Coronary artery (tissue), 2 donors: ENCODE results near the gene DNAAF3.

Source experiments
- DNase-seq: peaks from one replicate; pipeline ENCODE4 v3.0.0-alpha.2; 2017; ENCODE audit warnings: low spot score
- H3K27ac ChIP-seq, 2 donors: fragments of 200-600 bp; sonication (generic); one replicate each; pipeline ENCODE4 v1.5.1; 2016 to 2019
- H3K4me3 ChIP-seq: fragments of 200-600 bp; sonication (generic); 2 replicates; pipeline ENCODE4 v1.5.1; 2016; ENCODE audit warnings: mild to moderate bottlenecking, moderate library complexity
- TF ChIP-seq, protein P1 (sequence below): fragments of 200-600 bp; sonication (generic); IDR thresholded peaks from one replicate; pipeline ENCODE4 v1.5.1; 2019; ENCODE audit warnings: antibody characterized with exemption

Gene DNAAF3

DNA sequence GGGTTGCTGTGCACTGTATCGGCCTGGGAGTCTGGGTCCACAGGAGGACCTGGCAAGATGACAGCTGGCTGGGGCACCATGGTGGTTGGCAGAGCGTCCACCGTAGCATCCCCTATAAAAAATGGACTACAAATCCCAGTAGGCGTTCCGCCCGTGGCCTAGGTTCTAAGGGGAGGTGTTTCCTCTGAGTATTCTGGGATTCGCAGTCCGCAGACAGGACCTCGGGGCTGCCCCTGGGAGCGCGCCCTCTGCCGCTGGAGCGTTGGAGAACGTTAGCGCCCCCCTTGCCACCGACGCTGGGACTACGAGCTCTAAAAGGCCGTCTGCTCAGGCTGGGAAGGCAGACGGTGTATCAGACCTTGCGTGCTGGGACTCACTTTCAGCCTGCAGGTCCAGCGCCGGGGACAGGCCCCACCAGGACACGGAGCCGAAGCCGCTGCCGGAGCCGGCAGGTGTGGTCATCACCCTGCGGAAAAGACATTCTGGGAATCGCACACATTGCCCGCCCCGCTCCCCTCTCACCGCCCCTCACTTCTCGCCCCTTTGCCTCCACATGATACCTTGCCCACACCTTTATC, 372 bp downstream of the DNAAF3 start:
- no peak for DNase-seq
- H3K27ac ChIP-seq, result peak overlapping the region in 1 of 2 donors; percentile 13
- peak overlapping the region; percentile 69 for H3K4me3 ChIP-seq
- TF ChIP-seq, protein P1, sequence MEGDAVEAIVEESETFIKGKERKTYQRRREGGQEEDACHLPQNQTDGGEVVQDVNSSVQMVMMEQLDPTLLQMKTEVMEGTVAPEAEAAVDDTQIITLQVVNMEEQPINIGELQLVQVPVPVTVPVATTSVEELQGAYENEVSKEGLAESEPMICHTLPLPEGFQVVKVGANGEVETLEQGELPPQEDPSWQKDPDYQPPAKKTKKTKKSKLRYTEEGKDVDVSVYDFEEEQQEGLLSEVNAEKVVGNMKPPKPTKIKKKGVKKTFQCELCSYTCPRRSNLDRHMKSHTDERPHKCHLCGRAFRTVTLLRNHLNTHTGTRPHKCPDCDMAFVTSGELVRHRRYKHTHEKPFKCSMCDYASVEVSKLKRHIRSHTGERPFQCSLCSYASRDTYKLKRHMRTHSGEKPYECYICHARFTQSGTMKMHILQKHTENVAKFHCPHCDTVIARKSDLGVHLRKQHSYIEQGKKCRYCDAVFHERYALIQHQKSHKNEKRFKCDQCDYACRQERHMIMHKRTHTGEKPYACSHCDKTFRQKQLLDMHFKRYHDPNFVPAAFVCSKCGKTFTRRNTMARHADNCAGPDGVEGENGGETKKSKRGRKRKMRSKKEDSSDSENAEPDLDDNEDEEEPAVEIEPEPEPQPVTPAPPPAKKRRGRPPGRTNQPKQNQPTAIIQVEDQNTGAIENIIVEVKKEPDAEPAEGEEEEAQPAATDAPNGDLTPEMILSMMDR, result no peak

DNA sequence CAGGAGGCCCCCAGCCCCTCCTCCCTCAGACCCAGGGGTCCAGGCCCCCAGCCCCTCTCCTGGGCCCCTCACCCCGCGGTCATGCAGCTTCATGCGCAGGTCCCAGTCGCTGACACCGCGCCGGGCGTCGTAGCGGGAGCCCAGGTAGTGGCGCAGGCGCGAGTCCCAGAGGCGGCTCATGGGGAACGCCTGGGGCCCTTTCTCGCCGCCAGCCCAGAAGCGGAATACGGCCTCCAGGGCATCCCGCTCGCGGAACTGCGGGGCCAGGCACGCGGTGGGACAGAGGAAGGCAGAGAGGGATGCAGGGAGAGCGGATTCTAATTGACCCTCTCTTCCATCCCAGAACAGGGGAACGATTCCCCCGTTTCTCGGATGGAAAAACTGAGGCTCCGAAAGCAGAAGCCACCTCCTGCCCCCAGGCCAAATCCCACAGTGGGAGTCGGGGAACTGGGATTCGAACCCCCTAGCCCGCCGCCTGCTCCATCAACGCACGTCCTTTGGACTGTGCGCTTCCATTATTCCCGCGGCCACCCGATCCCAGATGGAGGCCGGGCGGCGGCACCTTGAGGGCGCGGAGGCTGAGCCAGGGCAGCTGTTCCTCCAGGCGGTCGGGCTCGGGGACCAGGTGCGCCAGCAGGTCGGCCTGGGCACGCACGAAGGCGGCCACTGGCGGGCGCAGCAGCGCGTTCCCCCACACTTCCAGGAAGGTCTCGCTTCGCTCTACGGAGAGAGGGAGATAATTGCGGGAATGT, 4.7 kb downstream of the DNAAF3 start:
- no peak overlapping the region for H3K27ac ChIP-seq
- TF ChIP-seq, protein P1, result no peak
- no peak for DNase-seq
- no peak overlapping the region for H3K4me3 ChIP-seq

DNA sequence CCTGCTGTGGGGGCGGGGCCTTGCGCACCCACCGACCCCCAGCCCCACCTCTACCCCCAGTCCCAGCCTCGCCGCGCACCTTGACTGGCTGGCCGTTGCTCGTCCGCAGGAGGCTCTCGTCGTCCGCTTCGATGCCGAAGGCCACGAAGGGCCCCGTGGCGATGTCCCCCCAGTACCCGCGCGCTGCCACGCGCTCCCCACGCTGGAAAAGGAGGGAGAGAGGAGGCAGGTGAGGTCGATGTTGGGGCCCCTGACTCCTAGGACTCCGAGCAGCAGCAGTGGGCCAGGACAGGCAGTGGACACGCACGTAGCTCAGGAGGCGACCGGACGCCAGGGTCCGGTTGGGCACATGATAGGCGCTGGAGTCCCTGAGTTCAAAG, 5.4 kb downstream of the DNAAF3 start:
- DNase-seq, result no peak
- Histone ChIP-seq H3K27ac (no peak overlapping the region), H3K4me3 (peak overlapping the region; percentile 44)
- TF ChIP-seq, protein P1, result no peak

DNA sequence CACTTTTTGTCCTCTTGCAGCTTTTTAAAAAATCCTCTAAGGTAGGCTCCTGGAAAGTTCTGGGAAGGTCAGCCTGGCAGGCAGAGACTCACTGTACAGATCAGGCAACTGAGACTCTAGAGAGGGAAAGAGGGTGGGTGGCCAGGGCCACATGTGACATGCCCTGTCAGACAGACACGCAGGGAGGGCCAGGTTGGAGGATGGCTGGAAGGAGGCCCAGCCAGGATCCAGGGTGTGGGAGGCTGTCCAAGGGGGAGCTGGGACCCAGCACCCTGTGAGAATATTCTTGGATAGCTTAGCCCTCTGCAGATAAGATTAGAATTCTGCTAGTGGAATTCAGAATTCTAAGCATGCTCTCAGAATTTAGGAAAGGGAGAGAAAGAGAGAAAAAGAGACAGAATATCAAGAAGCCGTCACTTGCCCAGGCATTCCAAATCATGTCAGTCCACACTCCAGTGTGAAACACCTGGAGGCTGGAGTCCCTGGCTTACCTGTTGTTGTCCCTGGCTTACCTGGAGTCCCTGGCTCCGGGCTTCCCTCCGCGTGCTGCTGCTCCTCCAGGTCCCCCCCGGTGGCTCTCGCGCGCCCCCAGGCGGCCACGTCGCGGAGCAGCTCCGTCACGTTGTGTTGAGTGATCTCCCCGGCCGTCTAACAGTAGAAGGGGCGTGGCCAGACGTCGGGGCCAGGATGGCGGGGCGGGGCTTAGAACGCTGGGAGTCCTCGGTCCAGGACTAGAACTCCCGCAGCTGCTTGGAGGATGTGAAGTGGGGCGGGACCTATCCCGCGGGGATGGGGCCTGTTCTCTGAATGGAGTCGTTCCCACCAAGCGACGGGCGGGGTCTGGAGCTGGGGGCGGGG, 6.1 kb downstream of the DNAAF3 start:
- TF ChIP-seq, protein P1, result peak; percentile 39
- Histone ChIP-seq H3K4me3 (peak overlapping the region; percentile 44), H3K27ac (no peak overlapping the region)
- no peak for DNase-seq

DNA sequence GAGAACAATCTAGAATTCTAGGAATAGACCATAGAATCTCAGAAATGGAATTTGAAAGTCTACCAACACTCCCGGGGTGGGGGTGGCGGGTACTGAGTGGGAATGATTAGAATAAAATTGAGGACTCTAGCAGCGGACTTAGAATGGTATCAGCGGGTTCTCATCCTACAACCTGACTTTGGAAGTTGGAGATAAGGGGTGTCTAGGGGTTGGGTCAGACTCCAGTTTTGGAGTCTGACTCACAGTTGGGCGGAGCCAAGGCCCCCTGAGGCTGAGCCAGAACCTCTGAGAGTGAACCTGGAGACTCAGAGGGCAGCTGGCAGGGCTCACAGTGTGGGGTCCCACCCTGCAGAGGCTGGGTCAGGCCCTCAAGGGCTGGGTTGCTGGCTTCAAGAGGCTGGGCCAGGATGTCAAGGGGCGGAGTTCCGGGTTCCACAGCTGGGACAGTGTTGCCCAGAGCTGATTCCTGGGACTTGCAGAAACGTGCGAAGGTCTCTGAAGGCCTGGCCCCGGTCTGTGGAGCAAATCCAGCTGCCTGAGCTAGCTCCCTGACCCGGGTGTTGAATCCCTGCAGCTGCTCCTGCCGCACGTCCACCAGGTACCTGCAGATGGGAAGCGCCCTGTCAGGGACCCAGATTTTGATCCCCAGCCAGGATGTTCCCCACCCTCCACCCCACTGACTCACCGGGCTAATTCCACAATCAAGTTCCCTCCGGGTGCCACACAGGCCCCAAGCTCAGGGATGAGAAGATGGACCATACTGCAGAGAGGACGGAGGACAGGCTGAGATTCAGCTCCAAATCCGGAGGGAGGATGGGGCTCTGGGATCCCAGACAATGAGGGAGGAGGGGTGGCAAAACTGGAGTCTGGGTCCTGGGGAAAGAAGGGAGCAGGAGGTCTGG, 7.3 kb downstream of the DNAAF3 start:
- TF ChIP-seq, protein P1, result no peak
- no peak for DNase-seq
- Histone ChIP-seq H3K27ac (no peak overlapping the region), H3K4me3 (no peak overlapping the region)

DNA sequence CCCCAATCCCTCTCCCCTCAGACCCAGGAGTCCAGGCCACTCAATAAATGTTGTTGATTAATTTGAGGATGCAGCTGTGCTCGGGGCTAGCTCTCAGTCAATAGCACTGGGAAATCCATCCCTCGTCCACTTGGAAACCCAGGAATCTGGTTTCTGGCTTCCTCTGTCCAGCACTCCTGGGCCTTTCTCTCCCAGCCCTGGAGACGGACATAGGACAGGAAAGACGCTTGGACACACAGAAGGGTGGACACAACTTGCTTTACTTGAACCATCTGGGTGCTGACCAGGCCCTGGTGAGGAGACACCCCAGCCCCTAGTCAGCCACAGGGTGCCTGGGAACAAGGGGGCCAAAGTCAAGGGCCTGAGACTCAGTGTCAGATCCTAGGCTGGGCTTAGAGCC, 8.0 kb downstream of the DNAAF3 start:
- DNase-seq, result no peak
- TF ChIP-seq, protein P1, result no peak
- H3K27ac ChIP-seq, result no peak overlapping the region
- H3K4me3 ChIP-seq, result no peak overlapping the region
